GM18951 (cell line): ENCODE data around the gene QSOX2.

ENCODE experiments used
- POLR2A ChIP-seq: IDR thresholded peaks from 4 replicates; pipeline ENCODE4 v1.6.1; 2011; ENCODE audit warnings: mild to moderate bottlenecking; ENCODE audit not compliant: insufficient read length, insufficient read depth; ENCODE audit errors: extremely low read depth
- in situ Hi-C: fragments of 300-500 bp; cut with MboI; formaldehyde crosslinking; loops from one replicate; pipeline ENCODE4 v1.12.0; 2022; ENCODE audit warnings: low sequenced_read_pairs, mixed read lengths, inconsistent platforms; ENCODE audit not compliant: unreplicated experiment

QSOX2 gene

GRCh38 chr9:136169495-136169894, 76.1 kb downstream of the QSOX2 start:
- TF ChIP-seq POLR2A: no peak
- in situ Hi-C loops: loop anchor here (25.0 kb wide), 1 partner anchor 93 kb away; no protein-coding TSS in a partner anchor

GRCh38 chr9:136163248-136163850, 82.3 kb downstream of the QSOX2 start:
- in situ Hi-C loops: loop anchor here (25.0 kb wide), 1 partner anchor 99 kb away; no protein-coding TSS in a partner anchor
- TF ChIP-seq POLR2A: no peak

GRCh38 chr9:136160995-136161610, 84.5 kb downstream of the QSOX2 start:
- TF ChIP-seq POLR2A: no peak
- in situ Hi-C loops: loop anchor here (25.0 kb wide), 1 partner anchor 101 kb away; no protein-coding TSS in a partner anchor

GRCh38 chr9:136160381-136160841, 85.2 kb downstream of the QSOX2 start:
- in situ Hi-C loops: loop anchor here (25.0 kb wide), 1 partner anchor 102 kb away; no protein-coding TSS in a partner anchor

GRCh38 chr9:136159851-136160250, 85.8 kb downstream of the QSOX2 start:
- in situ Hi-C loops: loop anchor here (25.0 kb wide), 1 partner anchor 102 kb away; no protein-coding TSS in a partner anchor

More at GRCh38 chr9:136160381-136160841, 85.2 kb downstream of the QSOX2 start:
- no peak for TF ChIP-seq POLR2A

GRCh38 chr9:136157477-136158265, 87.9 kb downstream of the QSOX2 start:
- TF ChIP-seq POLR2A: no peak
- in situ Hi-C loops: loop anchor here (25.0 kb wide), 1 partner anchor 105 kb away; no protein-coding TSS in a partner anchor

More at GRCh38 chr9:136159851-136160250, 85.8 kb downstream of the QSOX2 start:
- no peak for TF ChIP-seq POLR2A
